GM11168 (cell line): ENCODE measurements around the gene GPER1.
"Not testable (repeated sequence)": the region's sequence is repeated elsewhere in the genome, so short reads cannot be mapped to it uniquely, and the experiment has no call there.

Experiments used
- in situ Hi-C: fragments of 300-500 bp; cut with MboI; formaldehyde crosslinking; loops from one replicate; pipeline ENCODE4 v1.12.0; 2022; ENCODE audit warnings: low sequenced_read_pairs; ENCODE audit not compliant: unreplicated experiment

Gene GPER1

GRCh38 chr7:1087952-1088920 lies at the start of gene GPER1:
GPER1 (plus strand) TSS chr7:1088113; CDS start chr7:1091729, 3,616 bp downstream.
- in situ Hi-C loops, result no loop called here

GRCh38 chr7:1040233-1040632 lies 47.7 kb upstream of the GPER1 start:
- in situ Hi-C loops, result not testable (repeated sequence)

GRCh38 chr7:1040790-1041189 lies 47.1 kb upstream of the GPER1 start:
- in situ Hi-C loops, result no loop called here

GRCh38 chr7:1041551-1042491 lies 46.1 kb upstream of the GPER1 start:
- in situ Hi-C loops, result no loop called here

- in situ Hi-C loops, result no loop called here
These were observed 45.5 kb upstream of the GPER1 start for GRCh38 chr7:1042492-1042833.

- in situ Hi-C loops, result no loop called here
These were observed 44.2 kb upstream of the GPER1 start for GRCh38 chr7:1043552-1044188.

- in situ Hi-C loops, result no loop called here
These were observed 43.5 kb upstream of the GPER1 start, which contains the start of gene GPR146 for GRCh38 chr7:1044189-1045068. GPR146 (plus strand) TSS chr7:1044546; CDS start chr7:1057516, 12,970 bp downstream.

GRCh38 chr7:1045069-1046063 lies 42.5 kb upstream of the GPER1 start:
- in situ Hi-C loops, result no loop called here

- in situ Hi-C loops, result no loop called here
These were observed 40.9 kb upstream of the GPER1 start for GRCh38 chr7:1046722-1047679.

GRCh38 chr7:1049006-1049741 lies 38.7 kb upstream of the GPER1 start:
- in situ Hi-C loops, result no loop called here

- in situ Hi-C loops, result no loop called here
These were observed 38.1 kb upstream of the GPER1 start for GRCh38 chr7:1049801-1050200.

- in situ Hi-C loops, result no loop called here
These were observed 37.5 kb upstream of the GPER1 start for GRCh38 chr7:1050254-1050906.

GRCh38 chr7:1050956-1051690 lies 36.8 kb upstream of the GPER1 start:
- in situ Hi-C loops, result no loop called here

GRCh38 chr7:1052031-1052818 lies 35.7 kb upstream of the GPER1 start:
- in situ Hi-C loops, result no loop called here

GRCh38 chr7:1053002-1053411 lies 34.9 kb upstream of the GPER1 start:
- in situ Hi-C loops, result no loop called here
